MM.1S (cell line): Measurements from ENCODE around the gene S100B.

Source experiments
- DNase-seq: peaks from one replicate; pipeline ENCODE4 v3.0.0-alpha.2; 2015
- H2AFZ ChIP-seq: fragments of 300-600 bp; sonication (generic); 2 replicates; pipeline ENCODE4 v1.6.0; 2016; ENCODE audit warnings: antibody characterized with exemption, low read length
- H3F3A ChIP-seq: fragments of 300-600 bp; sonication (generic); 2 replicates; pipeline ENCODE4 v1.6.1; 2016; ENCODE audit warnings: mild to moderate bottlenecking, antibody characterized with exemption, low read length, moderate library complexity, mixed read lengths; ENCODE audit not compliant: insufficient read depth
- H3K27ac ChIP-seq: fragments of 300-600 bp; sonication (generic); 2 replicates; pipeline ENCODE4 v1.5.1; 2016; ENCODE audit warnings: mild to moderate bottlenecking, low read length
- H3K27me3 ChIP-seq: fragments of 300-600 bp; sonication (generic); replicated peaks from 2 replicates; pipeline ENCODE4 v1.6.0; 2016; ENCODE audit warnings: low read length; ENCODE audit not compliant: insufficient read depth
- H3K36me3 ChIP-seq: fragments of 300-600 bp; sonication (generic); replicated peaks from 2 replicates; pipeline ENCODE4 v1.6.1; 2016; ENCODE audit warnings: mild to moderate bottlenecking, low read length, mixed read lengths; ENCODE audit not compliant: insufficient read depth
- H3K4me1 ChIP-seq: fragments of 300-600 bp; sonication (generic); 2 replicates; pipeline ENCODE4 v1.6.1; 2016; ENCODE audit warnings: low read length, mixed read lengths
- H3K4me2 ChIP-seq: fragments of 300-600 bp; sonication (generic); 2 replicates; pipeline ENCODE4 v1.6.0; 2016; ENCODE audit warnings: low read depth, low read length
- H3K4me3 ChIP-seq: fragments of 300-600 bp; sonication (generic); 2 replicates; pipeline ENCODE4 v1.5.1; 2016; ENCODE audit warnings: low read length, mixed read lengths
- H3K79me2 ChIP-seq: fragments of 300-600 bp; sonication (generic); 2 replicates; pipeline ENCODE4 v1.6.1; 2016; ENCODE audit warnings: mixed run types, low read length, mixed read lengths
- H3K9ac ChIP-seq: fragments of 300-600 bp; sonication (generic); 2 replicates; pipeline ENCODE4 v1.6.1; 2016; ENCODE audit warnings: low read length, mixed read lengths
- H3K9me2 ChIP-seq: fragments of 300-600 bp; sonication (generic); replicated peaks from 2 replicates; pipeline ENCODE4 v1.6.1; 2016; ENCODE audit warnings: mild to moderate bottlenecking, low read length, mixed read lengths; ENCODE audit not compliant: insufficient read depth
- H3K9me3 ChIP-seq: fragments of 300-600 bp; sonication (generic); replicated peaks from 2 replicates; pipeline ENCODE4 v1.6.1; 2016; ENCODE audit warnings: mild to moderate bottlenecking, low read length, mixed read lengths; ENCODE audit not compliant: insufficient read depth
- H4K20me1 ChIP-seq: fragments of 300-600 bp; sonication (generic); 2 replicates; pipeline ENCODE4 v1.6.1; 2016; ENCODE audit warnings: mild to moderate bottlenecking, low read length, moderate library complexity, mixed read lengths; ENCODE audit not compliant: insufficient read depth
- CTCF ChIP-seq: fragments of 300-600 bp; sonication (generic); IDR thresholded peaks from 2 replicates; pipeline ENCODE4 v1.5.1; 2016; ENCODE audit warnings: antibody characterized with exemption, low read length, mixed read lengths
- EZH2 ChIP-seq: fragments of 300-600 bp; sonication (generic); optimal IDR thresholded peaks from 2 replicates; pipeline ENCODE3; 2017; ENCODE audit warnings: low read depth, mild to moderate bottlenecking, antibody characterized with exemption, low read length, mixed read lengths
- EZH2phosphoT487 ChIP-seq: fragments of 300-600 bp; sonication (generic); IDR thresholded peaks from 2 replicates; pipeline ENCODE4 v1.6.1; 2018; ENCODE audit warnings: antibody characterized with exemption, low read length

Gene S100B

GRCh38 chr21:46556802-46557201 lies 48.1 kb downstream of the S100B start:
- no peaks in the 10 kb centered on the region for H4K20me1 ChIP-seq
- H3K4me2 ChIP-seq, result no peak overlapping the region
- TF ChIP-seq EZH2 (no peak), EZH2phosphoT487 (no peak), CTCF (no peak)
- H3K79me2 ChIP-seq, result no peaks in the 10 kb centered on the region
- H2AFZ ChIP-seq, result no peak overlapping the region
- no peak overlapping the region for H3K27ac ChIP-seq
- no peak overlapping the region for H3K9ac ChIP-seq
- no peaks in the 10 kb centered on the region for H3K4me1 ChIP-seq
- no peaks in the 10 kb centered on the region for H3K9me3 ChIP-seq
- H3K36me3 ChIP-seq, result no peaks in the 10 kb centered on the region
- no peaks in the 10 kb centered on the region for H3K9me2 ChIP-seq
- no peak overlapping the region for H3K4me3 ChIP-seq
- no peak for DNase-seq
- no peaks in the 10 kb centered on the region for H3F3A ChIP-seq
- H3K27me3 ChIP-seq, result no peaks in the 10 kb centered on the region

- DNase-seq, result no peak
- Histone ChIP-seq H3K27me3 (no peaks in the 10 kb centered on the region), H3K9ac (no peak overlapping the region), H2AFZ (no peak overlapping the region), H3K9me2 (no peaks in the 10 kb centered on the region), H4K20me1 (no peaks in the 10 kb centered on the region), H3K4me2 (no peak overlapping the region), H3K27ac (no peak overlapping the region), H3F3A (no peaks in the 10 kb centered on the region), H3K79me2 (no peaks in the 10 kb centered on the region), H3K4me1 (no peaks in the 10 kb centered on the region), H3K36me3 (no peaks in the 10 kb centered on the region), H3K9me3 (no peaks in the 10 kb centered on the region), H3K4me3 (no peak overlapping the region)
- no peak for TF ChIP-seq EZH2phosphoT487
- TF ChIP-seq EZH2, result no peak
- TF ChIP-seq CTCF, result no peak
Observed at GRCh38 chr21:46555678-46556077, 49.2 kb downstream of the S100B start.

GRCh38 chr21:46555225-46555617 lies 49.7 kb downstream of the S100B start:
- Histone ChIP-seq H4K20me1 (no peaks in the 10 kb centered on the region), H3K9me2 (no peaks in the 10 kb centered on the region), H3K79me2 (no peaks in the 10 kb centered on the region), H3F3A (no peaks in the 10 kb centered on the region), H3K27ac (no peak overlapping the region), H3K9ac (no peak overlapping the region), H2AFZ (no peak overlapping the region), H3K4me1 (no peaks in the 10 kb centered on the region), H3K27me3 (no peaks in the 10 kb centered on the region), H3K4me3 (no peak overlapping the region), H3K4me2 (no peak overlapping the region), H3K9me3 (no peaks in the 10 kb centered on the region), H3K36me3 (no peaks in the 10 kb centered on the region)
- no peak for DNase-seq
- no peak for TF ChIP-seq CTCF
